ENCODE results near the gene COL5A2. TPM values are rescaled to one million over a fixed set of nuclear protein-coding genes. Genes with fewer than 3 reads are reported as not detected.

Gene COL5A2
- total RNA-seq, 2 donors from 2014 or later: 0.60 to 1.8 TPM

DNA sequence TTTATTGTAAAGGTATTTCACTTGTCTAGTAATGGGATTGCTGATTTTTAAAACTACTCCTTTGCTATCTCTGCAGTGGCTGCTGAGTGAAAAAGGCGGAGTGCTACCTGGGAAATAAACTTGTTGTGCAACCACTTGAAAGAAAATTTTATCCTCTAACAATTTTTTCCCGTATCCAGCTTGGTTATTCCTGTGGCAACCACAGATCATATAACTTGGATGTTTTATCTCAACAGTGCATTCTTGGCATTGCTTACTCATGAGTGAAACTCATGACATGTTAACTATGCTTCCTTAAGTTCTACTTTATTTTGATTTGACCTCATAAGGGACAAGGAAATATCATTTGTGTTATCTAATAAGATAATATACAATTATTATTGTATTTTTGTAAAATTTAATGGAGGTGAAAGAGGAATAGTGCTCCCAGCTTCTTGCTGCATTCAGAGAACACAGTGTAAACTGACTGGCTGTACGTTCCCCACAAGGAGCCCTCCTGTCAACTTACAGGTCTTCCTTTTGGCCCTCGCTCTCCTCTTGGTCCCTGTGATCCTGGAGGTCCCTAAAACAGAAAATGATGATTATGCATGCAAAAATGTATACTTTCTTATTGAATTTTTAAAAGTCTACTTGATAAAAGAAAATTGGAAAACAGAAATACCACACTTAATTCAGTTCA lies 82.7 kb downstream of the COL5A2 start:
- no peak for DNase-seq
- H3K27me3 Mint-ChIP-seq (ENCODE audit: low read depth): no peaks in the 10 kb centered on the region
- no peak for ATAC-seq (replicated peaks in 1 of 2)
- H3K4me3 Mint-ChIP-seq: no peak overlapping the region
- H3K4me1 Mint-ChIP-seq (ENCODE audit: low read depth): no peaks in the 10 kb centered on the region
- no peak overlapping the region for H3K27ac Mint-ChIP-seq
- no peaks in the 10 kb centered on the region for H3K9me3 Mint-ChIP-seq
- no peaks in the 10 kb centered on the region for H3K36me3 Mint-ChIP-seq (ENCODE audit: insufficient read depth in 2 of 2)

DNA sequence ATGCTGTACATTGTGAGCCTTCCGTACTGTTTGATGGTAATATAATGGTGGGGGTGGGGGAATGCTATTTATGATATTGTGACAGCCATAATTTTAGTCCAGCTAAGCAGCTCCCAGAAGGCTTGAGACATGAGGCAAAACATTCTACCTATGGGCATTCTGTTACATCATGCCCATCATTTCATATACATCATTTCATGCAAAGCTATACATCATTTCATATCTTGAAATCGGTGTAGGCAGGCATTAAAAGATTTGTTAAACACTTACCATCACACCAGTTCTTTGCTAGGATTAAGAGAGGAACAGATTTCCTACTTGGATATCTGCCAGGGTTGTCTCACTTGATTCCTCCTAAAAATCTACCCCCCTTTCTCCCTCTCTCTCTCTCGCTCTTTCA lies 84.5 kb downstream of the COL5A2 start:
- no peaks in the 10 kb centered on the region for H3K27me3 Mint-ChIP-seq (ENCODE audit: low read depth)
- H3K4me1 Mint-ChIP-seq (ENCODE audit: low read depth): no peaks in the 10 kb centered on the region
- ATAC-seq (replicated peaks in 1 of 2) (no peak), DNase-seq (no peak)
- H3K36me3 Mint-ChIP-seq (ENCODE audit: insufficient read depth in 2 of 2): no peaks in the 10 kb centered on the region
- H3K9me3 Mint-ChIP-seq: no peaks in the 10 kb centered on the region
- H3K4me3 Mint-ChIP-seq: no peak overlapping the region
- no peak overlapping the region for H3K27ac Mint-ChIP-seq

DNA sequence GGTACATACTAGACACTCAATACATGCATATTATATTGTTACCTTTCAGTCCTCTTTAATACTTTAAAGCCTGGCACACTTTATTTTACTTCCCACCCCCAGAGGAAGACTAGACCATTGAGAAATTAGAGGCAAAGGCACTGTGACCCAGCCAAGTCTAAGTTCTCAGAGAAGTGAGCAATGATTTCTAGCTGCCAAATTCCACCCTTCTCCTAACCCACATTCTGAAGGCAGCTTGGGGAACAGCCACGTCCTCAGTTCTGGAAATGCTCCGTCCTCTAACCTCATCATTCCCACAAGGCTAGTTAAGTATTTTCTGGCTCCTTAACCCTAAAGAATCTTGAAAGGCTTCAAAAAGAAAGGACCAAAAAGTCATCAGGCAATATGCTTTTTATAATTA lies 86.6 kb downstream of the COL5A2 start:
- H3K4me3 Mint-ChIP-seq: no peak overlapping the region
- peaks cover 0 to 1% of the 10 kb centered on the region in 2 donors for H3K9me3 Mint-ChIP-seq
- ATAC-seq (replicated peaks in 1 of 2) (no peak), DNase-seq (no peak)
- no peaks in the 10 kb centered on the region for H3K27me3 Mint-ChIP-seq (ENCODE audit: low read depth)
- no peaks in the 10 kb centered on the region for H3K36me3 Mint-ChIP-seq (ENCODE audit: insufficient read depth in 2 of 2)
- H3K27ac Mint-ChIP-seq: no peak overlapping the region
- H3K4me1 Mint-ChIP-seq (ENCODE audit: low read depth): no peaks in the 10 kb centered on the region

DNA sequence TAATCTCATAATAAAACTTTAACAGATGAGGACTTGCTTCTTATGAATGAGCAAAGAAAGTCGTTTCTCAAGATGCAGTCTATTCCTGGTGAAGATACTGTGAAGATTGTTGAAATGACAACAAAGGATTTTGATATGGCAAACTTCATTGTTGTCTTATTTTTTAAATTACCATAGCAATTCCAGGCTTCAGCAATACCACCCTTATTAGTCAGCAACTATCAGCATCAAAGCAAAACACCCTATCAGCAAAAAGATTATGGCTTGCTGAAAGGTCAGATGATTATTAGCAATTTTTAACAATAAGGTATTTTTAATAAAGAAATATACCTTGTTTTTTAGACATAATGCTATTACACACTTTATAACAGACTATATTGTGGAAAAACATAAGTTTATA lies 88.3 kb downstream of the COL5A2 start:
- Mint-ChIP-seq H3K9me3 (peaks cover 0 to 1% of the 10 kb centered on the region in 2 donors), H3K4me1 (ENCODE audit: low read depth) (no peaks in the 10 kb centered on the region), H3K27me3 (ENCODE audit: low read depth) (no peaks in the 10 kb centered on the region), H3K4me3 (no peak overlapping the region), H3K36me3 (ENCODE audit: insufficient read depth in 2 of 2) (no peaks in the 10 kb centered on the region), H3K27ac (no peak overlapping the region)
- DNase-seq: no peak
- no peak for ATAC-seq (replicated peaks in 1 of 2)

- no peaks in the 10 kb centered on the region for H3K27me3 Mint-ChIP-seq (ENCODE audit: low read depth)
- H3K4me3 Mint-ChIP-seq: no peak overlapping the region
- H3K9me3 Mint-ChIP-seq: peaks cover 0 to 1% of the 10 kb centered on the region in 2 donors
- DNase-seq: no peak
- no peak overlapping the region for H3K27ac Mint-ChIP-seq
- no peaks in the 10 kb centered on the region for H3K36me3 Mint-ChIP-seq (ENCODE audit: insufficient read depth in 2 of 2)
- no peak for ATAC-seq (replicated peaks in 1 of 2)
- H3K4me1 Mint-ChIP-seq (ENCODE audit: low read depth): no peaks in the 10 kb centered on the region
These were observed 90.9 kb downstream of the COL5A2 start for GRCh38 chr2:189088591-189089205.

DNA sequence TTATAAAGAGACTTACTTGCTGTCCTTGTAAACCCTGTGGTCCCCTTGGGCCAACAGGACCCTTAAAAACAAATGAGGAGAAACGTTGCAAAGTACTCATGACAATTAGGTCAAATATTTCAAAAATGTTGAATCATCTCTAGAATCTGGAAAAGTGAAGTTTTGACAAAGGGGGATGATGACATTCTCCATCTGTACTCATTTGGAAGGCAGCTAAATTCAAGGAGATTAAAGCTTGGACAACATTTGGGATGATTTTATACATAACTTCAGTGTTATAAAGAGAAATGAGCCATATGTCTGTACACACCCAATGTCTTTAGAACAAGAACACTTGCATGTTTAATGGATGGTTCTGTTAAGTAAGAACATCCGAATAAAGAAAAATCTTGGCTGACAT lies 92.9 kb downstream of the COL5A2 start:
- Mint-ChIP-seq H3K9me3 (peaks cover 0 to 1% of the 10 kb centered on the region in 2 donors), H3K36me3 (ENCODE audit: insufficient read depth in 2 of 2) (no peaks in the 10 kb centered on the region), H3K27me3 (ENCODE audit: low read depth) (peaks cover 6% of the 10 kb centered on the region), H3K4me1 (ENCODE audit: low read depth) (no peaks in the 10 kb centered on the region), H3K27ac (no peak overlapping the region), H3K4me3 (no peak overlapping the region)
- no peak for DNase-seq
- ATAC-seq (replicated peaks in 1 of 2): no peak

DNA sequence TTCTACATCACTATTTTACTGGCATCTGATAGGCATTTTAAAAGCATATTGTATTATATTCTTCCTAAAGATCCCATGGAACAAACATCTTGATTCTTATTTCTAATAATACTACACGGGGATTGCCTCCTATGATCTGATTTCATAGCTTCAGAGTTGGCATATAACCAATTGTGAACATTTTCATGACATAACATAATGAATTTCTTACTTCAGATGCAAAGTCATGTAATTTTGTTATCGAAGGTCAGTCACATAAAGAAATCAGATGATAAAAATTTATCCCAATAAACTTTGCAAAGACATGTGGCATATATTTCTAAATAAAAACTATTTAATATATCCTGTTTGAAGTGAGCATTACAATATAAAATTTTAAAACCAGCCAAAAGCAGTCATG lies 93.3 kb downstream of the COL5A2 start:
- no peaks in the 10 kb centered on the region for H3K36me3 Mint-ChIP-seq (ENCODE audit: insufficient read depth in 2 of 2)
- DNase-seq (no peak), ATAC-seq (replicated peaks in 1 of 2) (no peak)
- no peak overlapping the region for H3K4me3 Mint-ChIP-seq
- H3K27me3 Mint-ChIP-seq (ENCODE audit: low read depth): peaks cover 6% of the 10 kb centered on the region
- peaks cover 0 to 1% of the 10 kb centered on the region in 2 donors for H3K9me3 Mint-ChIP-seq
- H3K27ac Mint-ChIP-seq: no peak overlapping the region
- H3K4me1 Mint-ChIP-seq (ENCODE audit: low read depth): no peaks in the 10 kb centered on the region

DNA sequence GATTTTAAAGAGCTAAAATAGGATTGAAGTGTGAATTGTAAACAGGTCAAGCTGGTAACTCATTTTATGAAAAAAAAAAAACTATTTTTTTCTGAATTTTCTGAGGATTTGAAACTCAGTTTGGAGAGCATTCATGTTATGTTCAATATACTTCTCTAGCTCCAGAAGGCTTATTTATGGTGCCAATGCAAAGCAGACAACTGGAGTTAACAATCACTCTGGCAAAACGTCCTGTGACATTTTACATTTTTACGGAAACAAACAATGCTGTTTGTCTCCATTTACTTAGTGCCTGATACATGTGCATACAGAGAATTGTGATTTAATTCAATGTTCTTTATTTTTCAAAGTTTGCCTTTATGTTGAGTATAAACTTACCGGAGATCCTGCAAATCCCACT lies 96.0 kb downstream of the COL5A2 start:
- DNase-seq: no peak
- Mint-ChIP-seq H3K4me1 (ENCODE audit: low read depth) (no peaks in the 10 kb centered on the region), H3K4me3 (no peak overlapping the region), H3K9me3 (no peaks in the 10 kb centered on the region), H3K27ac (no peak overlapping the region), H3K36me3 (ENCODE audit: insufficient read depth in 2 of 2) (no peaks in the 10 kb centered on the region), H3K27me3 (ENCODE audit: low read depth) (peaks cover 6% of the 10 kb centered on the region)
- ATAC-seq (replicated peaks in 1 of 2): no peak

DNA sequence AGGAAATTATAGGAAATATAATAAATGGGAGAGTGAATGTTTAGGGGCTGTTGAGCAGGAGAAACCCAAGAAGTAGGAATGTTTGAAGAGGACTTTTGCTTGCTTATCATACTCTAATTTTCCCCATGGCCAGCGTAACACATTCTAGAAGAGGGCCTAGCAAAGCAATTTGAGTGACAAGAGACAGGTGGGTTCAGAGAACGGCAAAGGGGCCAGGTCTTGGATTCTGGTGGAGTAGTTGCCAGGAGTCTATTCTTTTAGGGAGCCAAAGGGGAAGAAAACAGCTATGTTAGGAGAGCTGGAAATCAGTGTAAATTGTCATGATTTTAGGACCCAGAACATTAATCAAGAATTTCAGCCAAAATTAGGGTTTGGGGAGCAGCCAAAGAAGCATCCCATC lies 96.5 kb downstream of the COL5A2 start:
- H3K27ac Mint-ChIP-seq: no peak overlapping the region
- H3K4me3 Mint-ChIP-seq: no peak overlapping the region
- DNase-seq (no peak), ATAC-seq (replicated peaks in 1 of 2) (no peak)
- peaks cover 6% of the 10 kb centered on the region for H3K27me3 Mint-ChIP-seq (ENCODE audit: low read depth)
- H3K9me3 Mint-ChIP-seq: no peaks in the 10 kb centered on the region
- no peaks in the 10 kb centered on the region for H3K4me1 Mint-ChIP-seq (ENCODE audit: low read depth)
- no peaks in the 10 kb centered on the region for H3K36me3 Mint-ChIP-seq (ENCODE audit: insufficient read depth in 2 of 2)

- Mint-ChIP-seq H3K9me3 (no peaks in the 10 kb centered on the region), H3K4me1 (ENCODE audit: low read depth) (no peaks in the 10 kb centered on the region), H3K27me3 (ENCODE audit: low read depth) (peaks cover 6% of the 10 kb centered on the region), H3K36me3 (ENCODE audit: insufficient read depth in 2 of 2) (no peaks in the 10 kb centered on the region), H3K4me3 (no peak overlapping the region), H3K27ac (no peak overlapping the region)
- DNase-seq (no peak), ATAC-seq (replicated peaks in 1 of 2) (no peak)
These were observed 97.1 kb downstream of the COL5A2 start for GRCh38 chr2:189082376-189082975.

DNA sequence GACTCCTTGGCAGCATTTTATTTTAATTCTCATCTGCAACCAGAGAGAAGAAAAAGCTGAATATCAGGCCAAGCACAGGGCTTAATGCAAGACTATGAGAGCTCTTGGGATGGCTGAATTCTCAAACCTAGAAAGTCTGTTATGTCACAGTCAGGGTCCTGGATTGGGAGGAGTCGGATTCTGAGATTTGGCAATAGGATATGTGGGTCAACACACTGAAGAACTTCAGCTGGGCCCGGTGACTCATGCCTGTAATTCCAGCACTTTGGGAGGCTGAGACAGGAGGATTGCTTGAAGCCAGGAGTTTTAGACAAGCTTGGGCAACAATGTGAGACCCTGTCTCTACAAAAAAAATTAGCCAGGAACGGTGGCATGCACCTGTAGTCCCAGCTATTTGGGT lies 103.0 kb downstream of the COL5A2 start:
- Mint-ChIP-seq H3K4me1 (ENCODE audit: low read depth) (no peaks in the 10 kb centered on the region), H3K4me3 (no peak overlapping the region), H3K27ac (no peak overlapping the region), H3K9me3 (no peaks in the 10 kb centered on the region), H3K36me3 (ENCODE audit: insufficient read depth in 2 of 2) (no peaks in the 10 kb centered on the region), H3K27me3 (ENCODE audit: low read depth) (no peaks in the 10 kb centered on the region)
- ATAC-seq (replicated peaks in 1 of 2): no peak
- DNase-seq: no peak

DNA sequence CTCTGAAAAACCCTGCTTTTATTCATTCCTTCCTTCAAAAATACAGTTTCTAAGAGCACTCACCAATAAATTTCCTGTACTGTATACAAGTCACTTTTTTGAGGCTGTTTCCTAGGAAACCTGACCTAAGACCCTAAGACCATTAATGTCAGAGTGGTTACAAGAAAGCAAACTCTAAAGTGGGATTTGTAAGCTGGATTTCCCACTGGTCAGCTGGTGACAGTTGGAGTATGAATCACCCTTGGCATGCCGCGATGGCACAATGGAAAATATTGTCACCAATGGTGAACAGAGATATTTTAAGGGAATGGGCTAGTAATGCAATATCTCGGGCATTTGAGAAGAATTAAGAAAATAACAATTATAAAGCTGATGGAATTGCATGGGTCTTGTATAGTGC lies 103.4 kb downstream of the COL5A2 start:
- no peak for DNase-seq
- no peaks in the 10 kb centered on the region for H3K27me3 Mint-ChIP-seq (ENCODE audit: low read depth)
- no peaks in the 10 kb centered on the region for H3K36me3 Mint-ChIP-seq (ENCODE audit: insufficient read depth in 2 of 2)
- H3K4me3 Mint-ChIP-seq: no peak overlapping the region
- no peaks in the 10 kb centered on the region for H3K4me1 Mint-ChIP-seq (ENCODE audit: low read depth)
- no peak for ATAC-seq (replicated peaks in 1 of 2)
- H3K9me3 Mint-ChIP-seq: no peaks in the 10 kb centered on the region
- no peak overlapping the region for H3K27ac Mint-ChIP-seq

DNA sequence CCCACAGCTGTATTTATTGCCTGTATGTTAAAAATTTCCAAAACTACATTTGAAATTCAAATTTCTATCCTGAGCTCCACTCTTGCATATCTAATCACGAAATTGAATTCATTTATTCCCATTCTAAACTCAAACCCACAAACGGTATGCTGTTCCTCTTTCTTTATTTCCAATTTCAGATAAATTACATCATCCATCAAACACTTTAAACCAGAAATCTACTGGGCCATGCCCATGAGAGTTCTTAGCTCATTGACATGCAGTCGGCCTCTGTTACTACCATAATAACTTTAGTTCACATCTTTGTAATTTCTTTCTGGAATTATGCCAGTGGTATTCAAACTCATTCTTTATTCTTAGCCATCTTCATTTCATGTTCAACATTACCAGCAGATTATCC lies 105.1 kb downstream of the COL5A2 start:
- Mint-ChIP-seq H3K27ac (no peak overlapping the region), H3K36me3 (ENCODE audit: insufficient read depth in 2 of 2) (no peaks in the 10 kb centered on the region), H3K27me3 (ENCODE audit: low read depth) (no peaks in the 10 kb centered on the region), H3K9me3 (no peaks in the 10 kb centered on the region), H3K4me1 (ENCODE audit: low read depth) (no peaks in the 10 kb centered on the region), H3K4me3 (no peak overlapping the region)
- DNase-seq (no peak), ATAC-seq (replicated peaks in 1 of 2) (no peak)

- H3K36me3 Mint-ChIP-seq (ENCODE audit: insufficient read depth in 2 of 2): no peaks in the 10 kb centered on the region
- ATAC-seq (replicated peaks in 1 of 2) (no peak), DNase-seq (no peak)
- no peak overlapping the region for H3K4me3 Mint-ChIP-seq
- no peak overlapping the region for H3K27ac Mint-ChIP-seq
- no peaks in the 10 kb centered on the region for H3K4me1 Mint-ChIP-seq (ENCODE audit: low read depth)
- H3K27me3 Mint-ChIP-seq (ENCODE audit: low read depth): no peaks in the 10 kb centered on the region
- H3K9me3 Mint-ChIP-seq: no peaks in the 10 kb centered on the region
These were observed 107.5 kb downstream of the COL5A2 start for GRCh38 chr2:189072036-189072435.
